Measurements from ENCODE around the gene RPH3AL.

GRCh38 chr17:233473-233941, 119.1 kb downstream of the RPH3AL start:
- TF ChIP-seq CTCF (conservative IDR thresholded peaks at IDR 0.05; ENCODE audit: low read depth, low read length) (no peak), EZH2phosphoT487 (IDR thresholded peaks at IDR 0.05; ENCODE audit: borderline replicate concordance, low read length) (no peak), EZH2 (IDR thresholded peaks at IDR 0.05; ENCODE audit: low read length, unreplicated experiment) (no peak)

Data from PC-3 (cell line).